GM18858 (cell line): ENCODE measurements around the gene RIPK4.

Experiments
- ATAC-seq: cut with Tn5 transposase; IDR thresholded peaks from one replicate; pipeline ENCODE4 v1.9.1; 2021; ENCODE audit not compliant: unreplicated experiment

RIPK4 gene

GRCh38 chr21:41766883-41767605, at the start of gene RIPK4:
Gene RIPK4, minus strand, starts transcription at chr21:41767052. Its CDS starts 11 bp downstream, at chr21:41767041.
- no peak for ATAC-seq

GRCh38 chr21:41815652-41816582, 49.1 kb upstream of the RIPK4 start:
- ATAC-seq = no peak

GRCh38 chr21:41813226-41813625, 46.4 kb upstream of the RIPK4 start:
- no peak for ATAC-seq

GRCh38 chr21:41812679-41813078, 45.8 kb upstream of the RIPK4 start:
- no peak for ATAC-seq

- ATAC-seq = no peak
These were observed 43.7 kb upstream of the RIPK4 start for GRCh38 chr21:41810597-41810932.

- ATAC-seq = no peak
These were observed 43.2 kb upstream of the RIPK4 start for GRCh38 chr21:41809891-41810596.

GRCh38 chr21:41808846-41809245, 42.0 kb upstream of the RIPK4 start:
- no peak for ATAC-seq

GRCh38 chr21:41808094-41808493, 41.2 kb upstream of the RIPK4 start:
- ATAC-seq = no peak

GRCh38 chr21:41806773-41807172, 39.9 kb upstream of the RIPK4 start:
- ATAC-seq = no peak

GRCh38 chr21:41805643-41806042, 38.8 kb upstream of the RIPK4 start:
- ATAC-seq = no peak

- no peak for ATAC-seq
These were observed 38.2 kb upstream of the RIPK4 start for GRCh38 chr21:41805038-41805437.

- ATAC-seq = no peak
These were observed 37.5 kb upstream of the RIPK4 start for GRCh38 chr21:41804381-41804780.

GRCh38 chr21:41803316-41803715, 36.5 kb upstream of the RIPK4 start:
- ATAC-seq = no peak

GRCh38 chr21:41802684-41803083, 35.8 kb upstream of the RIPK4 start:
- no peak for ATAC-seq

GRCh38 chr21:41802198-41802584, 35.3 kb upstream of the RIPK4 start:
- ATAC-seq = no peak

- no peak for ATAC-seq
These were observed 34.7 kb upstream of the RIPK4 start for GRCh38 chr21:41801321-41802197.

GRCh38 chr21:41800425-41801320, 33.8 kb upstream of the RIPK4 start:
- ATAC-seq = no peak

GRCh38 chr21:41799763-41800162, 32.9 kb upstream of the RIPK4 start:
- no peak for ATAC-seq

GRCh38 chr21:41798326-41798725, 31.5 kb upstream of the RIPK4 start:
- ATAC-seq = no peak
